Subcutaneous abdominal adipose tissue (tissue), 5 donors: ENCODE data around the gene RABGAP1L.

Experiments
- H3K27ac ChIP-seq: one replicate; pipeline ENCODE4 v1.7.0; 2013; ENCODE audit warnings: low read depth, mild to moderate bottlenecking, inconsistent platforms, low read length, moderate library complexity
- H3K27me3 ChIP-seq, 5 donors: one replicate each; pipeline ENCODE4 v1.7.0; 2013; ENCODE audit warnings: low read length in 5 of 5, inconsistent platforms in 1 of 5; ENCODE audit not compliant: control insufficient read depth in 5 of 5, insufficient read depth in 4 of 5
- H3K36me3 ChIP-seq, 5 donors: one replicate each; pipeline ENCODE4 v1.7.0; 2013; ENCODE audit warnings: low read length in 5 of 5; ENCODE audit not compliant: control insufficient read depth in 5 of 5, insufficient read depth in 5 of 5
- H3K4me1 ChIP-seq, 5 donors: one replicate each; pipeline ENCODE4 v1.7.0; 2013; ENCODE audit warnings: low read length in 5 of 5, mild to moderate bottlenecking in 3 of 5, moderate library complexity in 1 of 5; ENCODE audit not compliant: control insufficient read depth in 5 of 5, insufficient read depth in 5 of 5
- H3K4me3 ChIP-seq, 5 donors: one replicate each; pipeline ENCODE4 v1.7.0; 2013; ENCODE audit warnings: low read length in 5 of 5, low read depth in 1 of 5
- H3K9ac ChIP-seq, 5 donors: one replicate each; pipeline ENCODE4 v1.7.0; 2013; ENCODE audit warnings: low read length in 5 of 5, mild to moderate bottlenecking in 4 of 5, moderate library complexity in 3 of 5
- H3K9me3 ChIP-seq, 5 donors: one replicate each; pipeline ENCODE4 v1.7.0; 2013; ENCODE audit warnings: low read length in 5 of 5; ENCODE audit not compliant: control insufficient read depth in 5 of 5
- donor health status: healthy.
- donor health status: healthy.
- donor health status: healthy.
- donor health status: healthy.
- donor health status: healthy.

RABGAP1L gene

DNA sequence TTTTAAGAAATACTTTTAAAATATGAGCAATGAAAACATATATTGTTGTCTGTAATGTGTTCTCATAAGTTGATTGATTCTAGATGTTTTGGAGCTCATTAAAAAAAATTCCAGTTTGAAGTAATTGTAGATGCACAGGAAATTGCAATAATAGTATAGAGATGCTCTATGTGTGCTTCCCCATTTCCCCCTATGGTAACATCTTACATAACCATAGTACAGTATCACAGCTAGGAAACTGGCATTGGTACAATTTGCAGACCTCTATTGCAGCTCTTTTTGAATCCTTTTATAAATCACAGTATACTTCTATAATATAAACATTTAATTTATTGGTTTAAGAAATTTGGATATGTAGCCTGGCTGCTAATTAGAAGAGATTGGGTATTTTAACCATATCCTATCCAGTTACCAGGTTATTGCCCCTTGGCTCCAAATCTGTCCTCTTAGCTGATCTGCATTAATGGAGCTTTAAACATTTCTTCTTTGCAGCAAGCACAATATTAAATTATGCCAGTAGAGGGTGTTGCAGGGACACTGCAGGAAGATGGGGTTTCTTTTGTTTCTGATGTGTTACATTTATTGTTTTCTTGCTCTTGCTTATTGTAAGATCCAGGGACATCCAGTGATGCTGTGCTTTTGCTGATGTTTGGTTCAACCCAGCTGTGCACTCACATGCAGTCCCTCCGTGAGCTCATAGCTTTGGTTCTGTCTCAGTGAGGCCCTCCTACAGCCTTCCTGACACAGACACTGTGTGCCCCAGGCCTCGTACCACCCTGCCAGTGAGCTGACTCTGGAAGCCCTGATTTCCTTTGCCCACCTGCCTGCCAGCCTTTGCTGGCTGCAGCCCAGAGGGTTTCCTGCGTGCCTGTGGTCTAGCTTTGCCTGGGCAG, 103.3 kb downstream of the RABGAP1L start:
- H3K9ac ChIP-seq: no peak overlapping the region

GRCh38 chr1:174265282-174265681, 106.0 kb downstream of the RABGAP1L start:
- Histone ChIP-seq H3K9ac (no peak overlapping the region), H3K27me3 (no peaks in the 10 kb centered on the region), H3K4me3 (no peak overlapping the region), H3K4me1 (peaks cover 0 to 1% (median 0%) of the 10 kb centered on the region in 5 donors), H3K9me3 (no peaks in the 10 kb centered on the region), H3K27ac (no peak overlapping the region), H3K36me3 (no peaks in the 10 kb centered on the region)

More for the DNA sequence above, 103.3 kb downstream of the RABGAP1L start:
- no peaks in the 10 kb centered on the region for H3K27me3 ChIP-seq
- no peak overlapping the region for H3K4me3 ChIP-seq
- peaks cover 0 to 1% (median 0%) of the 10 kb centered on the region in 5 donors for H3K4me1 ChIP-seq
- H3K36me3 ChIP-seq: no peaks in the 10 kb centered on the region
- H3K27ac ChIP-seq: no peak overlapping the region
- H3K9me3 ChIP-seq: no peaks in the 10 kb centered on the region

- Histone ChIP-seq H3K4me1 (peaks cover 0 to 1% (median 0%) of the 10 kb centered on the region in 5 donors), H3K27me3 (no peaks in the 10 kb centered on the region), H3K9ac (no peak overlapping the region), H3K27ac (no peak overlapping the region), H3K9me3 (no peaks in the 10 kb centered on the region), H3K4me3 (no peak overlapping the region), H3K36me3 (no peaks in the 10 kb centered on the region)
Observed at GRCh38 chr1:174266476-174266875, 107.2 kb downstream of the RABGAP1L start.

- H3K27ac ChIP-seq: no peak overlapping the region
- no peaks in the 10 kb centered on the region for H3K9me3 ChIP-seq
- no peaks in the 10 kb centered on the region for H3K36me3 ChIP-seq
- H3K27me3 ChIP-seq: no peaks in the 10 kb centered on the region
- H3K9ac ChIP-seq: no peak overlapping the region
- no peak overlapping the region for H3K4me3 ChIP-seq
- H3K4me1 ChIP-seq: peaks cover 0 to 1% (median 0%) of the 10 kb centered on the region in 5 donors
Observed at GRCh38 chr1:174266991-174267612, 107.8 kb downstream of the RABGAP1L start.

DNA sequence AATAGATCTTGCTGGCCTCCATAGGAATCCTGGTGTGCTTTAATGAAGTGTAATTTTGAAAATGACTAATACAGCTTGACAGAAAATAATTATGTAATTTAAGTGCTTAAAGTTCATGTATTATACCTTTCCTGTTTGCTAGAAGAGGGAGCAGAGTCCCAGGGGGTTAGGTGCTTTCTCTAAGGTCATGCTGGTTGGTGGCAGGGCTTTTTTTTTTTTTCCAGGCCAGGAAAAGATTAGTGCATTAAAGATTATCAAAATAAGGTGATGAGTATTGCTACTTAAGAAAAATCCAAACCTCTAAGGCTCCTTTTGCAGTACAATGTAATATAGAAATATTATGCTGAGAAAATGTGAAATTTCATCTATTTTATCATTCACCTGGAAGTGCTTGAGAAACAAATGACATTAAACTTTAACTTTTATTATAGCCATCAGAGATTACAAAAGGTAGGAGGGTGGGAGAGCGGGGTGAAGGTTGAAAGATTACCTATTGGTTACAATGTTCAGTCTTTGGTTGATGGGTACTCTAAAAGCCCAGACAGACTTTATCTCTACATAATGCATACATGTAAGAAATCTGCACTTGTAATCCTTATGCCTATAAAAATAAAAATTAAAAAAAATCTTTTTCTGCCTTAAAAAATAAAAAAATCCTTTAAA, 110.8 kb downstream of the RABGAP1L start:
- H3K9me3 ChIP-seq: no peaks in the 10 kb centered on the region
- no peaks in the 10 kb centered on the region for H3K27me3 ChIP-seq
- H3K9ac ChIP-seq: no peak overlapping the region
- no peaks in the 10 kb centered on the region for H3K4me1 ChIP-seq
- H3K36me3 ChIP-seq: no peaks in the 10 kb centered on the region
- no peak overlapping the region for H3K4me3 ChIP-seq
- no peak overlapping the region for H3K27ac ChIP-seq

DNA sequence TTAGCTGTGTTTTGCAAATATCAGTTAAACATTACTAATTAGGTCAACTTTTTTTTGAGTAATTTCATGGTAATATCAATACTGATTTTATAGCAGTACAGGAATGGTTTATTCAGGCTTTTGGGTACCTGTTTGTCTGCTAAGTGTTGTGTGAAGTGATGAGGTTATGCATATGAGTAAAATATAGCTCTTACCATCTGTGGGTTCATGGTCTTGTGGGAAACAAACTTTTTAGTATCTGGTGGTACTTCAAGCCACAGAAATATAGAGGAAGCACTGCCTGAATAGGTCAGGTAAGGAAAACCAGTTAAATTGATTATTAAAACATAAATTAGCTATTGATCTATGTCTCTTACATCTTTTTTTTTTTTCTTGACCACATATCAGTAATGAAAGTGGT, 113.9 kb downstream of the RABGAP1L start:
- Histone ChIP-seq H3K36me3 (peaks cover 0 to 2% (median 0%) of the 10 kb centered on the region in 5 donors), H3K27ac (no peak overlapping the region), H3K4me1 (no peaks in the 10 kb centered on the region), H3K9ac (no peak overlapping the region), H3K4me3 (no peak overlapping the region), H3K27me3 (no peaks in the 10 kb centered on the region), H3K9me3 (no peaks in the 10 kb centered on the region)

- H3K9ac ChIP-seq: no peak overlapping the region
Observed at GRCh38 chr1:174273776-174274175, 114.5 kb downstream of the RABGAP1L start.

DNA sequence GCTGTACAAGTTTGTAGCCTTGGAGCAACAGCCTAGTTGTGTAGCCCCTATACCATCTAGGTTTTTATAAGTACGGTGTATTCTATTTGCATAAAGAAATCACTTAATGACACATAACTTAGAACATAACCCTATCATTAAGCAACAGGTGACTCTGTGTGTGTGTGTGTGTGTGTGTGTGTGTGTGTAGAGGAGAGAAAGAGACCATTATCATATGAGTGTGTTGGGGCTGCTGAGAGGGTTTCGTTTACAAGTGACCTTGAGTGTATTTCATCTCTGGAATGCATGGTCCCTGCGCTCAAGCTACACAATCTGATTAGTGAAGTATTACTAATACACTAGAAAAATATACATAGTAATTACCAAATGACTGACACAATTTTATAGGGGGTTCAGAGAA, 115.1 kb downstream of the RABGAP1L start:
- Histone ChIP-seq H3K4me3 (no peak overlapping the region), H3K27ac (no peak overlapping the region), H3K36me3 (peaks cover 0 to 2% (median 0%) of the 10 kb centered on the region in 5 donors), H3K27me3 (no peaks in the 10 kb centered on the region), H3K9me3 (no peaks in the 10 kb centered on the region), H3K4me1 (no peaks in the 10 kb centered on the region), H3K9ac (no peak overlapping the region)

More at GRCh38 chr1:174273776-174274175, 114.5 kb downstream of the RABGAP1L start:
- Histone ChIP-seq H3K27me3 (no peaks in the 10 kb centered on the region), H3K36me3 (peaks cover 0 to 2% (median 0%) of the 10 kb centered on the region in 5 donors), H3K4me1 (no peaks in the 10 kb centered on the region), H3K27ac (no peak overlapping the region), H3K9me3 (no peaks in the 10 kb centered on the region), H3K4me3 (no peak overlapping the region)

DNA sequence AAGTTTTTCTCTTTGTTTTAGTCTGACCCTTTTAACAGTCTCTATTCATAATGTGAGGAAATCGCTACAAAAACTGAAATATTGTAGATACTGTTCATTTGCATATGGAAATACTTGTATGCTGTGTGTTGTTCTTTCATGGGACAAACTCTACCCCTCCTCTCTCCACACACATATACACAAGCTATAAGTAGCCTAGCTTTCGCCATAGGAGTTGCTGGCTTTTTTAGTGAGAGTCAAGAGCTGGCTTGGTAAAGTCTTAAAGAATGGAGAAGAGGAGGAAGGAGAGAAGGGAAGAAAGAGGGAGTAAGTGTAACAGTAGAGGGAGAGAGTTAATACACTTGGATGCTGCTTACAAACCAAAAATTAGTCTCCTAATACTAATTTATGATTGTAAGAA, 115.6 kb downstream of the RABGAP1L start:
- Histone ChIP-seq H3K27ac (no peak overlapping the region), H3K4me1 (no peaks in the 10 kb centered on the region), H3K4me3 (no peak overlapping the region), H3K27me3 (no peaks in the 10 kb centered on the region), H3K9me3 (no peaks in the 10 kb centered on the region), H3K9ac (no peak overlapping the region), H3K36me3 (peaks cover 0 to 2% (median 0%) of the 10 kb centered on the region in 5 donors)

GRCh38 chr1:174276087-174276486, 116.8 kb downstream of the RABGAP1L start:
- no peak overlapping the region for H3K4me3 ChIP-seq
- no peak overlapping the region for H3K27ac ChIP-seq
- no peaks in the 10 kb centered on the region for H3K9me3 ChIP-seq
- H3K36me3 ChIP-seq: peaks cover 0 to 9% (median under 1%) of the 10 kb centered on the region in 5 donors
- no peaks in the 10 kb centered on the region for H3K27me3 ChIP-seq
- H3K4me1 ChIP-seq: no peaks in the 10 kb centered on the region
- no peak overlapping the region for H3K9ac ChIP-seq
